BLaER1 treated with 17β-estradiol and CSF1 and Interleukin-3, amounts not matched to agents 10 nM and 100 nM (cell line): Measurements from ENCODE around the gene SKOR2.
"Not testable (repeated sequence)": the region's sequence is repeated elsewhere in the genome, so short reads cannot be mapped to it uniquely, and the experiment has no call there.

ENCODE experiments used
- H3K27ac ChIP-seq, 11 experiments: shearing (Covaris generic); formaldehyde crosslinking; 2 replicates each; pipeline ENCODE4 v1.8.1; 2022
- H3K27me3 ChIP-seq, 11 experiments: shearing (Covaris generic); formaldehyde crosslinking; 2 replicates each; pipeline ENCODE4 v1.8.1; 2022
- H3K36me3 ChIP-seq, 11 experiments: shearing (Covaris generic); formaldehyde crosslinking; 2 replicates each; pipeline ENCODE4 v1.8.1; 2022
- H3K4me1 ChIP-seq, 10 experiments: shearing (Covaris generic); formaldehyde crosslinking; 2 replicates each; pipeline ENCODE4 v1.8.1; 2022
- H3K4me2 ChIP-seq, 11 experiments: shearing (Covaris generic); formaldehyde crosslinking; 2 replicates each; pipeline ENCODE4 v1.8.1; 2022
- H3K4me3 ChIP-seq, 10 experiments: shearing (Covaris generic); formaldehyde crosslinking; 2 replicates each; pipeline ENCODE4 v1.8.1; 2022
- H3K9ac ChIP-seq, 11 experiments: shearing (Covaris generic); formaldehyde crosslinking; 2 replicates each; pipeline ENCODE4 v1.8.1; 2022
- H3K9me3 ChIP-seq, 11 experiments: shearing (Covaris generic); formaldehyde crosslinking; replicated peaks in 1 of 11; 2 replicates each; pipeline ENCODE4 v1.8.1; 2022
- H4K20me1 ChIP-seq, 11 experiments: shearing (Covaris generic); formaldehyde crosslinking; 2 replicates each; pipeline ENCODE4 v1.8.1; 2022
- Cebpa-rat ChIP-seq, 11 experiments: shearing (Covaris generic); IDR thresholded peaks; 2 replicates each; pipeline ENCODE4 v1.8.1; 2022

Gene SKOR2

GRCh38 chr18:47187721-47188120 is 63.7 kb downstream of the SKOR2 start:
- Histone ChIP-seq H3K27ac (no peak overlapping the region), H3K27me3 (no peaks in the 10 kb centered on the region), H3K9me3 (peaks cover 37 to 50% (median 46%) of the 10 kb centered on the region in 11 experiments), H3K4me3 (no peak overlapping the region), H3K4me1 (peaks cover 0 to 14% (median 0%) of the 10 kb centered on the region in 10 experiments; a peak in 4 of 20 replicates), H4K20me1 (no peaks in the 10 kb centered on the region), H3K4me2 (no peak overlapping the region), H3K36me3 (no peaks in the 10 kb centered on the region), H3K9ac (no peak overlapping the region)
- TF ChIP-seq Cebpa-rat (IDR thresholded peaks at IDR 0.05) = no peak

GRCh38 chr18:47184419-47185050 is 66.9 kb downstream of the SKOR2 start:
- no peak for TF ChIP-seq Cebpa-rat (IDR thresholded peaks at IDR 0.05)
- H3K4me3 ChIP-seq = no peak overlapping the region
- no peak overlapping the region for H3K4me2 ChIP-seq
- H3K9me3 ChIP-seq = peaks cover 50 to 72% (median 64%) of the 10 kb centered on the region in 11 experiments
- H3K36me3 ChIP-seq = no peaks in the 10 kb centered on the region
- peaks cover 0 to 11% (median 0%) of the 10 kb centered on the region in 10 experiments; a peak in 2 of 20 replicates for H3K4me1 ChIP-seq
- no peaks in the 10 kb centered on the region for H3K27me3 ChIP-seq
- H3K9ac ChIP-seq = no peak overlapping the region
- no peak overlapping the region for H3K27ac ChIP-seq
- no peaks in the 10 kb centered on the region for H4K20me1 ChIP-seq

- H3K27ac ChIP-seq, H3K36me3 ChIP-seq, H3K9ac ChIP-seq, H4K20me1 ChIP-seq, H3K4me3 ChIP-seq, H3K27me3 ChIP-seq: not testable (repeated sequence)
- H3K4me2 ChIP-seq = 0 out of 22 replicates have a peak overlapping the region, but pooled peaks of 1 of the 11 experiments have one; percentile 9
- H3K9me3 ChIP-seq = peaks cover 47 to 63% (median 57%) of the 10 kb centered on the region in 11 experiments
- peaks cover 0 to 11% (median 0%) of the 10 kb centered on the region in 10 experiments; a peak in 2 of 20 replicates for H3K4me1 ChIP-seq
These were observed 69.3 kb downstream of the SKOR2 start for GRCh38 chr18:47182156-47182555.

- Histone ChIP-seq H3K4me1 (peaks cover 0 to 11% (median 0%) of the 10 kb centered on the region in 10 experiments; a peak in 2 of 20 replicates), H3K9ac (no peak overlapping the region), H3K9me3 (peaks cover 42 to 54% (median 47%) of the 10 kb centered on the region in 11 experiments), H4K20me1 (no peaks in the 10 kb centered on the region; a peak in 1 of 22 replicates), H3K4me2 (no peak overlapping the region), H3K27me3 (no peaks in the 10 kb centered on the region), H3K27ac (no peak overlapping the region), H3K36me3 (no peaks in the 10 kb centered on the region), H3K4me3 (no peak overlapping the region)
- TF ChIP-seq Cebpa-rat (IDR thresholded peaks at IDR 0.05) = no peak
These were observed 70.7 kb downstream of the SKOR2 start for GRCh38 chr18:47180765-47181164.

GRCh38 chr18:47179520-47179919 is 71.9 kb downstream of the SKOR2 start:
- TF ChIP-seq Cebpa-rat (IDR thresholded peaks at IDR 0.05) = no peak
- H3K4me2 ChIP-seq = no peak overlapping the region

GRCh38 chr18:47175898-47176575 is 75.4 kb downstream of the SKOR2 start, which contains the start of gene IER3IP1:
IER3IP1 (minus strand) TSS chr18:47176364; CDS start chr18:47176277, 87 bp downstream.
- peak within 1 kb of the TSS; percentile 73 to 91 (median 86) for H3K4me2 ChIP-seq
- peak within 1 kb of the TSS; percentile 87 to 97 (median 93) for H3K9ac ChIP-seq
- H3K4me3 ChIP-seq = peak within 1 kb of the TSS; percentile 83 to 99 (median 92)
- no peak for TF ChIP-seq Cebpa-rat (IDR thresholded peaks at IDR 0.05)
- peaks cover 12 to 37% (median 23%) of the 10 kb centered on the region in 10 experiments for H3K4me1 ChIP-seq
- H3K27me3 ChIP-seq = no peaks in the 10 kb centered on the region
- peaks cover 0 to 36% (median 21%) of the 10 kb centered on the region in 11 experiments; a peak in 15 of 22 replicates for H3K36me3 ChIP-seq
- H4K20me1 ChIP-seq = peaks cover 0 to 42% (median 30%) of the 10 kb centered on the region in 11 experiments; a peak in 17 of 22 replicates
- peaks cover 0 to 7% (median 4%) of the 10 kb centered on the region in 11 experiments; a peak in 15 of 22 replicates for H3K9me3 ChIP-seq
- H3K27ac ChIP-seq = peak within 1 kb of the TSS; percentile 84 to 93 (median 88)

More at GRCh38 chr18:47179520-47179919, 71.9 kb downstream of the SKOR2 start:
- Histone ChIP-seq H3K27me3 (no peaks in the 10 kb centered on the region), H3K27ac (no peak overlapping the region), H3K9me3 (peaks cover 30 to 42% (median 35%) of the 10 kb centered on the region in 11 experiments), H3K4me1 (peaks cover 7 to 17% (median 8%) of the 10 kb centered on the region in 10 experiments), H3K4me3 (no peak overlapping the region), H3K9ac (no peak overlapping the region), H3K36me3 (peaks cover 0 to 2% (median 0%) of the 10 kb centered on the region in 11 experiments; a peak in 2 of 22 replicates), H4K20me1 (peaks cover 0 to 7% (median 4%) of the 10 kb centered on the region in 11 experiments; a peak in 9 of 22 replicates)

GRCh38 chr18:47175283-47175897 is 76.1 kb downstream of the SKOR2 start:
- peak overlapping the region; percentile 83 to 99 (median 92) for H3K4me3 ChIP-seq
- TF ChIP-seq Cebpa-rat (IDR thresholded peaks at IDR 0.05) = peak in 4 of 11 experiments; percentile 8 to 49 (median 41); a peak in 2 of 22 replicates
- H3K4me2 ChIP-seq = peak overlapping the region; percentile 73 to 91 (median 86)
- peak overlapping the region; percentile 84 to 93 (median 88) for H3K27ac ChIP-seq
- H3K4me1 ChIP-seq = peaks cover 12 to 37% (median 23%) of the 10 kb centered on the region in 10 experiments
- H3K27me3 ChIP-seq = no peaks in the 10 kb centered on the region
- peaks cover 0 to 41% (median 21%) of the 10 kb centered on the region in 11 experiments; a peak in 15 of 22 replicates for H3K36me3 ChIP-seq
- peaks cover 0 to under 1% (median 0%) of the 10 kb centered on the region in 11 experiments; a peak in 2 of 22 replicates for H3K9me3 ChIP-seq
- peaks cover 0 to 48% (median 30%) of the 10 kb centered on the region in 11 experiments; a peak in 17 of 22 replicates for H4K20me1 ChIP-seq
- H3K9ac ChIP-seq = peak overlapping the region; percentile 87 to 97 (median 93)

- Histone ChIP-seq H3K36me3 (peaks cover 0 to 41% (median 21%) of the 10 kb centered on the region in 11 experiments; a peak in 15 of 22 replicates), H3K27ac (peak overlapping the region in 4 of 11 experiments; percentile 84 to 93 (median 91); a peak in 5 of 22 replicates), H3K27me3 (no peaks in the 10 kb centered on the region), H3K4me2 (peak overlapping the region; percentile 73 to 91 (median 86)), H3K4me3 (peak overlapping the region; percentile 83 to 99 (median 92)), H4K20me1 (peaks cover 0 to 50% (median 30%) of the 10 kb centered on the region in 11 experiments; a peak in 17 of 22 replicates), H3K9me3 (no peaks in the 10 kb centered on the region; a peak in 1 of 22 replicates), H3K9ac (peak overlapping the region; percentile 87 to 97 (median 93); a peak in 21 of 22 replicates), H3K4me1 (peaks cover 12 to 37% (median 23%) of the 10 kb centered on the region in 10 experiments)
- TF ChIP-seq Cebpa-rat (IDR thresholded peaks at IDR 0.05) = no peak
These were observed 76.8 kb downstream of the SKOR2 start for GRCh38 chr18:47174545-47175116.
